HG02623 (cell line): ENCODE results near the gene PTBP3.
"Not testable (repeated sequence)": the region's sequence is repeated elsewhere in the genome, so short reads cannot be mapped to it uniquely, and the experiment has no call there.

Experiments used
- ATAC-seq: cut with Tn5 transposase; IDR thresholded peaks from one replicate; pipeline ENCODE4 v1.9.1; 2021; ENCODE audit warnings: moderate library complexity; ENCODE audit not compliant: unreplicated experiment

The PTBP3 gene

GRCh38 chr9:112274600-112274999, 58.8 kb downstream of the PTBP3 start:
- ATAC-seq = no peak

GRCh38 chr9:112273876-112274275, 59.5 kb downstream of the PTBP3 start:
- ATAC-seq = no peak

- no peak for ATAC-seq
These were observed 61.8 kb downstream of the PTBP3 start for GRCh38 chr9:112271466-112272098.

GRCh38 chr9:112268413-112268812, 65.0 kb downstream of the PTBP3 start:
- ATAC-seq = no peak

GRCh38 chr9:112267086-112267485, 66.3 kb downstream of the PTBP3 start:
- ATAC-seq = not testable (repeated sequence)

GRCh38 chr9:112265391-112265790, 68.0 kb downstream of the PTBP3 start:
- ATAC-seq = no peak

- no peak for ATAC-seq
These were observed 70.8 kb downstream of the PTBP3 start for GRCh38 chr9:112262577-112262976.

- ATAC-seq = no peak
These were observed 72.3 kb downstream of the PTBP3 start for GRCh38 chr9:112261133-112261532.

GRCh38 chr9:112258106-112258505, 75.3 kb downstream of the PTBP3 start:
- no peak for ATAC-seq

GRCh38 chr9:112252194-112252593, 81.2 kb downstream of the PTBP3 start:
- ATAC-seq = no peak

GRCh38 chr9:112249277-112249676, 84.1 kb downstream of the PTBP3 start:
- peak; percentile 63 for ATAC-seq

GRCh38 chr9:112248722-112249121, 84.7 kb downstream of the PTBP3 start:
- ATAC-seq = no peak

GRCh38 chr9:112247090-112247489, 86.3 kb downstream of the PTBP3 start:
- ATAC-seq = no peak

GRCh38 chr9:112245126-112245525, 88.3 kb downstream of the PTBP3 start:
- ATAC-seq = no peak

GRCh38 chr9:112242147-112242804, 91.1 kb downstream of the PTBP3 start:
- no peak for ATAC-seq

GRCh38 chr9:112241491-112241890, 91.9 kb downstream of the PTBP3 start:
- no peak for ATAC-seq

GRCh38 chr9:112239708-112240107, 93.7 kb downstream of the PTBP3 start:
- no peak for ATAC-seq

- no peak for ATAC-seq
These were observed 94.1 kb downstream of the PTBP3 start for GRCh38 chr9:112239284-112239683.

- no peak for ATAC-seq
These were observed 98.6 kb downstream of the PTBP3 start for GRCh38 chr9:112234779-112235178.

- ATAC-seq = no peak
These were observed 99.7 kb downstream of the PTBP3 start for GRCh38 chr9:112233769-112234168.

GRCh38 chr9:112232233-112232632, 101.2 kb downstream of the PTBP3 start:
- no peak for ATAC-seq

- ATAC-seq = no peak
These were observed 107.3 kb downstream of the PTBP3 start for GRCh38 chr9:112226091-112226490.
